D721Med (cell line): ENCODE measurements around the gene STS.

Experiments
- DNase-seq: peaks from one replicate; pipeline ENCODE4 v3.0.0; 2011; ENCODE audit warnings: low spot score; ENCODE audit not compliant: insufficient read length
- FAIRE-seq: peaks from 2 replicates; lab custom pipeline; 2011; peaks lifted over from hg19 to GRCh38; lab: Jason Lieb, UNC
- CTCF ChIP-seq: IDR thresholded peaks from 2 replicates; pipeline ENCODE4 v1.5.1; 2012; ENCODE audit warnings: mild to moderate bottlenecking, control low read depth; ENCODE audit not compliant: insufficient read depth; ENCODE audit errors: missing control alignments

The STS gene

GRCh38 chrX:7146703-7147412 lies 654 bp upstream of the STS start:
- no peak for TF ChIP-seq CTCF
- DNase-seq = no peak
- no peak for FAIRE-seq

- TF ChIP-seq CTCF = no peak
- DNase-seq (peak; percentile 36), FAIRE-seq (no peak)
These were observed 704 bp downstream of the STS start, which contains the start of gene PUDP for GRCh38 chrX:7147978-7148854. Gene PUDP (minus strand): TSS chrX:7148153. CDS start chrX:7148113, 40 bp downstream.

- no peak for TF ChIP-seq CTCF
- no peak for FAIRE-seq
- DNase-seq = no peak
These were observed 1.9 kb downstream of the STS start for GRCh38 chrX:7149411-7149810.

GRCh38 chrX:7153231-7153630 lies 5.7 kb downstream of the STS start:
- no peak for FAIRE-seq
- DNase-seq = no peak
- no peak for TF ChIP-seq CTCF

- FAIRE-seq (no peak), DNase-seq (no peak)
These were observed 6.6 kb downstream of the STS start for GRCh38 chrX:7154041-7154597.

GRCh38 chrX:7155163-7155562 lies 7.7 kb downstream of the STS start:
- no peak for FAIRE-seq
- no peak for DNase-seq
- TF ChIP-seq CTCF = no peak

More at GRCh38 chrX:7154041-7154597, 6.6 kb downstream of the STS start:
- no peak for TF ChIP-seq CTCF
